Loucy (cell line): ENCODE results near the gene MYO1A.
"Not testable (repeated sequence)": the region's sequence is repeated elsewhere in the genome, so short reads cannot be mapped to it uniquely, and the experiment has no call there.

Experiments used
- EZH2phosphoT487 ChIP-seq: fragments of 200-600 bp; IDR thresholded peaks from 2 replicates; pipeline ENCODE4 v1.6.1; 2018; ENCODE audit warnings: antibody characterized with exemption, mild to moderate bottlenecking, moderate library complexity, borderline replicate concordance
- TF ChIP-seq, protein P1 (sequence below): fragments of 200-600 bp; sonication (generic); conservative IDR thresholded peaks from 2 replicates; pipeline ENCODE4 v1.5.1; 2014; ENCODE audit warnings: mild to moderate bottlenecking, antibody characterized with exemption, low read length

DNA sequence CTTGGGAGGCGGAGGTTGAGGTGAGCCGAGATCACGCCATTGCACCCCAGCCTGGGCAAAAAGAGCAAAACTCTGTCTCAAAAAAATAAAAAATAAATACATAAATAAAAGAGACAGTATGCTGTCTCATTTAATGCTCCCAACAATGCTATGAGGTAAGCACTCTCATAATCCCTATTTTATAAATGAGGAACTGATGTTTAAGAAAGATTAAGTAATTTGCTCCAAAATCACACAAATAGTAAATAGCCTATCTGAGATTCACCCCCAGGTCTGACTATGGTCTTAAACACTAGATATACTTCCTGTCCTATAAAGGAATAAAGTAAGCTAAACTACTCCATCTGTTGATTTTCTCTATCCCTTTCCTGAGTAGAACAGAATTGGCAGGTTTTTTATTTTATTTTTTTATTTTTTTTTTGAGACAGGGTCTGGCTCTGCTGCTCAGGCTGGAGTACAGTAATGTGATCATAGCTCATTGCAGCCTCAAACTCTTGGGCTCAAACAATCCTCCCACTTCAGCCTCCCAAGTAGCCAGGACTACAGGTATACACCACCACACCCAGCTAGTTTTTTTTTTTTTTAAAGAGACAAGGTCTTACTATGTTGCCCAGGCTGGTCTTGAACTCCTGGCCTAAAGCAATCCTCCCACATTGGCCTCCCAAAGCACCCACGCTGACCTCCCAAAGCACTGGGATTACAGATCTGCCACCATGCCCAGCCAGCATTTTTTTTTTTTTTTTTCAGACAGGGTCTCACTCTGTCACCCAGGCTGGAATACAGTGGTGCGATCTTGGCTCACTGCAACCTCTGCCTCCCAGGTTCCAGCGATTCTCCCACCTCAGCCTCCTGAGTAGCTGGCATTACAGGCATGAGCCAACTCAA is 23.9 kb upstream of the MYO1A start:
- TF ChIP-seq, protein P1, sequence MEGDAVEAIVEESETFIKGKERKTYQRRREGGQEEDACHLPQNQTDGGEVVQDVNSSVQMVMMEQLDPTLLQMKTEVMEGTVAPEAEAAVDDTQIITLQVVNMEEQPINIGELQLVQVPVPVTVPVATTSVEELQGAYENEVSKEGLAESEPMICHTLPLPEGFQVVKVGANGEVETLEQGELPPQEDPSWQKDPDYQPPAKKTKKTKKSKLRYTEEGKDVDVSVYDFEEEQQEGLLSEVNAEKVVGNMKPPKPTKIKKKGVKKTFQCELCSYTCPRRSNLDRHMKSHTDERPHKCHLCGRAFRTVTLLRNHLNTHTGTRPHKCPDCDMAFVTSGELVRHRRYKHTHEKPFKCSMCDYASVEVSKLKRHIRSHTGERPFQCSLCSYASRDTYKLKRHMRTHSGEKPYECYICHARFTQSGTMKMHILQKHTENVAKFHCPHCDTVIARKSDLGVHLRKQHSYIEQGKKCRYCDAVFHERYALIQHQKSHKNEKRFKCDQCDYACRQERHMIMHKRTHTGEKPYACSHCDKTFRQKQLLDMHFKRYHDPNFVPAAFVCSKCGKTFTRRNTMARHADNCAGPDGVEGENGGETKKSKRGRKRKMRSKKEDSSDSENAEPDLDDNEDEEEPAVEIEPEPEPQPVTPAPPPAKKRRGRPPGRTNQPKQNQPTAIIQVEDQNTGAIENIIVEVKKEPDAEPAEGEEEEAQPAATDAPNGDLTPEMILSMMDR, result not testable (repeated sequence)
- not testable (repeated sequence) for TF ChIP-seq EZH2phosphoT487
